ENCODE results near the gene TMEM154.

DNA sequence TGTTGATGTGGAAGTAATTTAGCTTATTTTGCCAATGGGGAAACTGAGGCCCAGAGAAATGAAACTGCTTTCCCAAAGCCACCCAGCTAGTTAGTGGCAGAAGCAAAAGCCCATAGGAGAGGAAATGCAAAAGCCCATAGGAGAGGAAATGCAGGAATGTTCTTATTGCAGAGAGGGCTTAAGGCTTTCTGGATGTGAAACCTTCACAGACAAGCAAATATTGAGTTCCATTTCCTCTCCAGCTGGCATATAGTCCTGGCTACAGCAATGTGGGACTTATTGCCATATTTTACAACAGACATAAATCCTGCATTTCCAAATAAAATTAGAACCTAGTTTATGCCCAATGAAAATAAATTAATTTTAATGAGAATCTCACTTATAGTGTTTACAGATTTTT is 69.7 kb downstream of the TMEM154 start:
- TF ChIP-seq POLR2A (IDR thresholded peaks at IDR 0.05) = no peak
- TF ChIP-seq, protein P1, sequence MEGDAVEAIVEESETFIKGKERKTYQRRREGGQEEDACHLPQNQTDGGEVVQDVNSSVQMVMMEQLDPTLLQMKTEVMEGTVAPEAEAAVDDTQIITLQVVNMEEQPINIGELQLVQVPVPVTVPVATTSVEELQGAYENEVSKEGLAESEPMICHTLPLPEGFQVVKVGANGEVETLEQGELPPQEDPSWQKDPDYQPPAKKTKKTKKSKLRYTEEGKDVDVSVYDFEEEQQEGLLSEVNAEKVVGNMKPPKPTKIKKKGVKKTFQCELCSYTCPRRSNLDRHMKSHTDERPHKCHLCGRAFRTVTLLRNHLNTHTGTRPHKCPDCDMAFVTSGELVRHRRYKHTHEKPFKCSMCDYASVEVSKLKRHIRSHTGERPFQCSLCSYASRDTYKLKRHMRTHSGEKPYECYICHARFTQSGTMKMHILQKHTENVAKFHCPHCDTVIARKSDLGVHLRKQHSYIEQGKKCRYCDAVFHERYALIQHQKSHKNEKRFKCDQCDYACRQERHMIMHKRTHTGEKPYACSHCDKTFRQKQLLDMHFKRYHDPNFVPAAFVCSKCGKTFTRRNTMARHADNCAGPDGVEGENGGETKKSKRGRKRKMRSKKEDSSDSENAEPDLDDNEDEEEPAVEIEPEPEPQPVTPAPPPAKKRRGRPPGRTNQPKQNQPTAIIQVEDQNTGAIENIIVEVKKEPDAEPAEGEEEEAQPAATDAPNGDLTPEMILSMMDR (IDR thresholded peaks at IDR 0.05) = no peak

Data from Peyer's patch (tissue), 4 donors.